SK-N-MC (cell line): Measurements from ENCODE around the gene TNNT2.

Source experiments
- EZH2 ChIP-seq: fragments of 200-600 bp; sonication (generic); IDR thresholded peaks from one replicate; pipeline ENCODE4 v1.6.1; 2017; ENCODE audit warnings: antibody characterized with exemption
- FOXP2 ChIP-seq: optimal IDR thresholded peaks from 2 replicates; pipeline ENCODE3; 2011; ENCODE audit warnings: mild to moderate bottlenecking, moderate library complexity; ENCODE audit not compliant: insufficient read depth; ENCODE audit errors: extremely low read length, control extremely low read depth
- POLR2AphosphoS5 ChIP-seq: IDR thresholded peaks from 2 replicates; pipeline ENCODE4 v1.6.1; 2012; ENCODE audit warnings: mild to moderate bottlenecking, low read depth, low read length, borderline replicate concordance

DNA sequence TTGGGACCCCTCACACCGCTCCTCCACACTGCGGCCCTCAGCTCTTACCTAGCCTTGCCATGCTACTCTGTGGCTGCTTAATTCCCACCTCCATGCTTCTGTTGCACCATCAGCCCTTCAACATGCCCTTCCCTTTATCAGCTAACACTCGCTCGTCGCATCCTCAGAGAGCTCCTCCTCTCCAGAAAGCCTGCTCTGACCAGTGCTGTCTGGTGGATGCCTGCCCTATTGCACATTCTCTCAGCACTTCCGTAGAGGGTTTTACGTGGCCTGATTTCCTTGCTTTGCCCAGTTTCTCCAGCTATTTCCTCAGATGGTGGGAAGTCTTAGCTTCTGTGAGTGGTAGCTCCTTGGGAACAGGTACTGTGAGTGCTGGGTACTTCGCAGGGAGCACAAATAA is 32.0 kb upstream of the TNNT2 start:
- no peak for TF ChIP-seq EZH2
- no peak for TF ChIP-seq POLR2AphosphoS5
- TF ChIP-seq FOXP2: no peak
